Endothelial cell of umbilical vein (primary cell): Measurements from ENCODE around the gene ADH7.

Experiments used
- CTCF ChIP-seq, 2 donors: IDR thresholded peaks; 1 replicate in 1 of 2; 2 replicates in 1 of 2; pipeline ENCODE4 v1.5.1; 2011; ENCODE audit warnings: low read length in 2 of 2, mild to moderate bottlenecking in 2 of 2, moderate library complexity in 2 of 2, control low read depth in 1 of 2, inconsistent platforms in 1 of 2, low read depth in 1 of 2; ENCODE audit not compliant: insufficient read depth in 1 of 2; ENCODE audit errors: extremely low read depth in 1 of 2
- GATA2 ChIP-seq: IDR thresholded peaks from 2 replicates; pipeline ENCODE4 v1.7.0; 2011; ENCODE audit warnings: low read depth, mild to moderate bottlenecking, moderate library complexity, mixed read lengths, low read length; ENCODE audit not compliant: insufficient read length, insufficient read depth
- POLR2A ChIP-seq: IDR thresholded peaks from 2 replicates; pipeline ENCODE4 v1.6.1; 2012; ENCODE audit warnings: low read depth, mild to moderate bottlenecking, control low read depth, low read length

- TF ChIP-seq CTCF (IDR thresholded peaks at IDR 0.05; ENCODE audit: extremely low read depth in 1 of 2, insufficient read depth in 1 of 2, low read depth in 1 of 2, low read length in 2 of 2), result no peak
- TF ChIP-seq GATA2, result no peak
- TF ChIP-seq POLR2A, result no peak
These were observed 36.2 kb upstream of the ADH7 start for GRCh38 chr4:99471349-99471748.
